Thoracic aorta (tissue), 2 donors: ENCODE measurements around the gene CSF2RB. TPM values are rescaled to one million over a fixed set of nuclear protein-coding genes. Genes with fewer than 3 reads are reported as not detected.

Experiments
- ATAC-seq: fragments of 150-250 bp; one replicate; pipeline ENCODE4 v1.8.0; 2017; ENCODE audit warnings: low read depth; ENCODE audit not compliant: insufficient number of reproducible peaks, low FRiP score
- DNase-seq: peaks from one replicate; pipeline ENCODE4 v3.0.0-alpha.2; 2020; ENCODE audit warnings: low spot score
- H3K27ac ChIP-seq, 2 donors: fragments of 200-600 bp; sonication (generic); 1 replicate in 1 of 2; 2 replicates in 1 of 2; pipeline ENCODE4 v1.5.1; 2016; ENCODE audit warnings: mild to moderate bottlenecking in 2 of 2, moderate library complexity in 2 of 2
- H3K27me3 ChIP-seq: fragments of 200-600 bp; sonication (generic); replicated peaks from 2 replicates; pipeline ENCODE4 v1.6.0; 2016; ENCODE audit warnings: mild to moderate bottlenecking; ENCODE audit not compliant: insufficient read depth
- H3K36me3 ChIP-seq: fragments of 200-600 bp; sonication (generic); one replicate; pipeline ENCODE4 v1.5.1; 2016
- H3K4me1 ChIP-seq, 2 donors: fragments of 200-600 bp; sonication (generic); 1 replicate in 1 of 2; 2 replicates in 1 of 2; pipeline versions ENCODE4 v1.5.1 to v1.6.0; 2016; ENCODE audit warnings: low read depth in 2 of 2, mild to moderate bottlenecking in 1 of 2; ENCODE audit not compliant: control insufficient read depth in 1 of 2
- H3K4me3 ChIP-seq: fragments of 200-600 bp; sonication (generic); 2 replicates; pipeline ENCODE4 v1.5.1; 2016; ENCODE audit warnings: mild to moderate bottlenecking
- H3K9me3 ChIP-seq: fragments of 200-600 bp; sonication (generic); 2 replicates; pipeline ENCODE4 v1.5.1; 2016
- total RNA-seq, 2 donors: library from RNA; depleted of rRNA; stranded (reverse); fragments of >200 nt; gene quantifications; one replicate each; pipeline versions ENCODE4 v1.1.0 to v1.2.3, GENCODE V29; 2016
- TF ChIP-seq, protein P1 (sequence below): fragments of 200-600 bp; sonication (generic); IDR thresholded peaks from one replicate; pipeline ENCODE4 v1.5.1; 2019; ENCODE audit warnings: antibody characterized with exemption

The CSF2RB gene
- total RNA-seq, 2 donors from 2014 or later = 13.0 to 21.4 TPM

DNA sequence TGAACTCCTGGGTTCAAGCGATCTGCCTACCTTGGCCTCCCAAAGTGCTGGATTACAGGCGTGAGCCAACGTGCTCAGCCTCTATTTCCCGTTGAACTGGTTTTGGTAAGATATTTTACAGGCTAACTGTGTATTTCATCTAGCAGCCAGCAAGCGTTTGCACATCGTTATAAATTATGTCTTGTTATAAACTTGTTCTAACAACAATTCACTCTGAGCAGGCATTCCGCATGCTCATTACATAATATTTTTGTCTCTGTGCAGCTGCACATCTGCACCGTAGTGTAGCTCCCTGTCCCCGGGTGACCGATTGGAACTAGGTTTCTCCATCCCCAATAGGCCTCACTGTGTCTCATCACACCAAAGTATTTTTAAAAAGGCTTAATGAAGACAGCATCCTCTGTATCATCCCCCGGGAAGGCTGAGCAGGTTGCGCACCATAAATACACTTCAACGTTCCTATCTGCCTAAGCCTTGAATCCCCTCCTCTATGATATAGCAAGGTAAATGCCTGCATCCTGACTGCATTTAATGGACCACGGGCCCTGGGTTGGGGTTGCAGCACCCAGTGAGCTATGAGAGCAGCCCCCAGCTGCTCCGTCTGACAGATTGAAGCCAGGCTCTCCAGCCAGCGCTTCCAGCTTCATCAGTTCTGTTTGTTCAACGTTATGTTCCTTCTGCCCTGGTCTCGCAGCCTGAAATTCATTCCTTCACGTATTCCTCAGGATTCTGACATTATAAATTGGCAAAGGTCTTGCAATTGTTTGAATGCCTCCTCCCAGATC lies 58.1 kb downstream of the CSF2RB start:
- Histone ChIP-seq H3K27ac (no peak overlapping the region), H3K9me3 (no peaks in the 10 kb centered on the region), H3K4me1 (no peaks in the 10 kb centered on the region), H3K4me3 (no peak overlapping the region), H3K27me3 (no peaks in the 10 kb centered on the region), H3K36me3 (no peaks in the 10 kb centered on the region)
- ATAC-seq = no peak
- DNase-seq = no peak
- TF ChIP-seq, protein P1, sequence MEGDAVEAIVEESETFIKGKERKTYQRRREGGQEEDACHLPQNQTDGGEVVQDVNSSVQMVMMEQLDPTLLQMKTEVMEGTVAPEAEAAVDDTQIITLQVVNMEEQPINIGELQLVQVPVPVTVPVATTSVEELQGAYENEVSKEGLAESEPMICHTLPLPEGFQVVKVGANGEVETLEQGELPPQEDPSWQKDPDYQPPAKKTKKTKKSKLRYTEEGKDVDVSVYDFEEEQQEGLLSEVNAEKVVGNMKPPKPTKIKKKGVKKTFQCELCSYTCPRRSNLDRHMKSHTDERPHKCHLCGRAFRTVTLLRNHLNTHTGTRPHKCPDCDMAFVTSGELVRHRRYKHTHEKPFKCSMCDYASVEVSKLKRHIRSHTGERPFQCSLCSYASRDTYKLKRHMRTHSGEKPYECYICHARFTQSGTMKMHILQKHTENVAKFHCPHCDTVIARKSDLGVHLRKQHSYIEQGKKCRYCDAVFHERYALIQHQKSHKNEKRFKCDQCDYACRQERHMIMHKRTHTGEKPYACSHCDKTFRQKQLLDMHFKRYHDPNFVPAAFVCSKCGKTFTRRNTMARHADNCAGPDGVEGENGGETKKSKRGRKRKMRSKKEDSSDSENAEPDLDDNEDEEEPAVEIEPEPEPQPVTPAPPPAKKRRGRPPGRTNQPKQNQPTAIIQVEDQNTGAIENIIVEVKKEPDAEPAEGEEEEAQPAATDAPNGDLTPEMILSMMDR = no peak

DNA sequence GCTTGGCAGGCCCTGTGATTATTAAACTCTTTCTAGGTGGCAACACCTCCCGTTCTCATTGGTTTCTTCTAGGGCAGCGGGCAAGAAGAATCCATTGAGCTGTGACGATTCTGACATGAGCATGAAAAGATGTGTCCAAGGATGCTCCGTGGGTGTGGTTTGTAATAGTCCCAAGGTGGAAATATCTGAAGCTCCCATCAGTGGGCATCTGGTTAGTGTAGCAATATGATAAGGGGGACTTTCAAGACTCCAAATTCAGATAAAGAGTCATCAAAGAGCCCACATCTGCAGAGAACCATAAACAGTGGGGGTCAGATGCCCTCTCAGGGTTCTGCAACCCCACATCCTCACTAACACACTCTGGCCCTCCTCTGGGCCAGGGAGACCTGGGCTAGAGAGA lies 63.2 kb downstream of the CSF2RB start:
- Histone ChIP-seq H3K27me3 (no peaks in the 10 kb centered on the region), H3K4me1 (peaks cover 4 to 5% of the 10 kb centered on the region in 2 donors), H3K36me3 (no peaks in the 10 kb centered on the region), H3K4me3 (no peak overlapping the region), H3K9me3 (no peaks in the 10 kb centered on the region), H3K27ac (no peak overlapping the region)
- TF ChIP-seq, protein P1 = no peak
- ATAC-seq (no peak), DNase-seq (no peak)

DNA sequence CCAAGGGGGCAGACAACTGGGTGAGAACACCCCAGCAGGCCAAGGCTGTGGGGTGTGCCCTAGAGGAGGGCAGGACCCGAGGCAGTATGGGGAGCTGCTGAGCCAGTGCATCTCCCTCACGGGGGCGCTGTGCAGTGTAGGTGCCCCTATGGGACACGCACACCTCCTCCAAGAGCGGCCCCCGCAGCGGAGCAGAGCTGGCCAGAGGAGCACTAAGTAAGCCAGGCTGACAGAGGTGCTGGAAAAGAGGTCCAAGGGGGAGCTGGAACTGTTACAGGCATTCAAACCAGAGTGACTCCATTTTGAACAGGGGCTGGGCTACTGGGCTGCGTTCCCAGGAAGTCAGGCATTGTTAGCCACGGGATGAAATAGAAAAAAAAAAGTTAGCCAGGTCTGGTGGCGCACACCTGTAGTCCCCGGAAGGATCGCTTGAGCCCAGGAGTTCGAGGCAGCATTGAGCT lies 64.0 kb downstream of the CSF2RB start:
- TF ChIP-seq, protein P1 = no peak

DNA sequence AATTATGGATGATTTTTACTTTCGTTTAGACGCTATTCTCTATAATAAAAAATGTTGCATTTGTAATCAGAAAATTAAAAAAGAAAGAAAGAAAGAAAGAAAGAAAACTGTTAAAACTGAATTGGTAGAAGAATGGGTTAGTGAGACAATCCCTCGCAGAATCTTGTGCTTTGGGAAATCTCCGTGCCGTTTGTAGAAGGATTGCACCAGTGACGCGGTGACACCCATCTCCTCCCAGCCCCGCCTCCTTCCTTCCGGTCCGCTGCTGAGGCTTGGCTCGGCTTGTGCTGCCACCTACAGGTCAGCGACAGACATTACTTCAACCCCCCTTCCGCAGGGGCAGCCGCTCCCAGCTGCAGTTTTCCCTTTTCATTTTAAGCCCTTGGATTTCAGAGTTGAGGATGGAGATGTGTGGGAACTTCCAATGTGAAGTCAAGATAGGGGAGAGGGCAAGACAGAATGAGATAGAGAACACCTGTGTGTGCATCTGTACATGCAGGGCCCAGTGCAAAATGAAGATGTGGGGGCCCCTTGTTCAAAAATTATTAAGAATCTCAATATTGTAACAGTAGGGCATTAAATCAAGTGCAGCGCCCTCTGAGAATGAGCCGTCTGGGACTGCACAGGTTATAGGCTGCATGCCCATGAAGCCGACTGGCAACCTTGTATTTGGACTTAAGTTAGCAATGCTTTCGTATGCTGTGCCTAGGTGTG lies 64.7 kb downstream of the CSF2RB start:
- Histone ChIP-seq H3K36me3 (no peaks in the 10 kb centered on the region), H3K4me1 (peaks cover 4 to 5% of the 10 kb centered on the region in 2 donors), H3K9me3 (no peaks in the 10 kb centered on the region), H3K4me3 (peak overlapping the region; percentile 75), H3K27me3 (no peaks in the 10 kb centered on the region), H3K27ac (no peak overlapping the region)
- ATAC-seq (no peak), DNase-seq (peak; percentile 73)
- TF ChIP-seq, protein P1 = peak; percentile 91

More for the DNA sequence above, 64.0 kb downstream of the CSF2RB start:
- no peak overlapping the region for H3K27ac ChIP-seq
- H3K36me3 ChIP-seq = no peaks in the 10 kb centered on the region
- H3K9me3 ChIP-seq = no peaks in the 10 kb centered on the region
- no peak for ATAC-seq
- no peaks in the 10 kb centered on the region for H3K27me3 ChIP-seq
- H3K4me3 ChIP-seq = peak overlapping the region; percentile 75
- peaks cover 4 to 5% of the 10 kb centered on the region in 2 donors for H3K4me1 ChIP-seq
- no peak for DNase-seq
